Thyroid gland (tissue), 4 donors: ENCODE results near the gene RASGRP2. TPM values are rescaled to one million over a fixed set of nuclear protein-coding genes. Genes with fewer than 3 reads are reported as not detected.

Source experiments
- DNase-seq, 2 donors: peaks; one replicate each; pipeline ENCODE4 v3.0.0-alpha.2; 2019
- H3K27ac ChIP-seq, 3 donors: fragments of 200-600 bp; sonication (generic); 1 replicate in 2 of 3; 2 replicates in 1 of 3; pipeline ENCODE4 v1.5.1; 2016 to 2019; ENCODE audit warnings: mild to moderate bottlenecking in 1 of 3, moderate library complexity in 1 of 3
- H3K27me3 ChIP-seq: fragments of 200-600 bp; sonication (generic); one replicate; pipeline ENCODE4 v1.5.1; 2019
- H3K36me3 ChIP-seq, 2 donors: fragments of 200-600 bp; sonication (generic); one replicate each; pipeline ENCODE4 v1.5.1; 2016 to 2019
- H3K4me1 ChIP-seq, 2 donors: fragments of 200-600 bp; sonication (generic); one replicate each; pipeline ENCODE4 v1.5.1; 2017 to 2019
- H3K4me3 ChIP-seq, 3 donors: fragments of 200-600 bp; sonication (generic); replicated peaks in 1 of 3; 1 replicate in 2 of 3; 2 replicates in 1 of 3; pipeline ENCODE4 v1.5.1; 2016; ENCODE audit warnings: mild to moderate bottlenecking in 1 of 3
- H3K9me3 ChIP-seq: fragments of 200-600 bp; sonication (generic); one replicate; pipeline ENCODE4 v1.5.1; 2017
- POLR2A ChIP-seq, 2 donors: fragments of 450-650 bp; IDR thresholded peaks; one replicate each; pipeline ENCODE4 v1.6.1; 2017; ENCODE audit warnings: antibody characterized with exemption in 2 of 2, mild to moderate bottlenecking in 2 of 2, moderate library complexity in 1 of 2
- WGBS, 2 donors: methylation state at CpG; one replicate each; pipeline ENCODE4 v1.1.5; 2017; 5-methylcytosine and 5-hydroxymethylcytosine counted together
- intact Hi-C: fragments of 100-400 bp; cut with DNase I; formaldehyde crosslinking; loops from one replicate; pipeline ENCODE4 v1.15.1; 2023
- total RNA-seq, 4 donors: library from RNA; depleted of rRNA; stranded (reverse); fragments of >200 nt; gene quantifications; one replicate each; pipeline ENCODE4 v1.2.3, GENCODE V29; 2016
- TF ChIP-seq, protein P1 (sequence below), 6 experiments: fragments of 200-600 bp in 3 of 6; fragments of 450-650 bp in 3 of 6; sonication (generic) in 3 of 6; IDR thresholded peaks; one replicate each; pipeline ENCODE4 v1.5.1; 2016 to 2019; ENCODE audit warnings: antibody characterized with exemption in 6 of 6, mild to moderate bottlenecking in 2 of 6, inconsistent platforms in 1 of 6, moderate library complexity in 1 of 6

RASGRP2 gene
- total RNA-seq, 4 donors from 2014 or later = 2.8 to 8.9 (median 6.6) TPM

DNA sequence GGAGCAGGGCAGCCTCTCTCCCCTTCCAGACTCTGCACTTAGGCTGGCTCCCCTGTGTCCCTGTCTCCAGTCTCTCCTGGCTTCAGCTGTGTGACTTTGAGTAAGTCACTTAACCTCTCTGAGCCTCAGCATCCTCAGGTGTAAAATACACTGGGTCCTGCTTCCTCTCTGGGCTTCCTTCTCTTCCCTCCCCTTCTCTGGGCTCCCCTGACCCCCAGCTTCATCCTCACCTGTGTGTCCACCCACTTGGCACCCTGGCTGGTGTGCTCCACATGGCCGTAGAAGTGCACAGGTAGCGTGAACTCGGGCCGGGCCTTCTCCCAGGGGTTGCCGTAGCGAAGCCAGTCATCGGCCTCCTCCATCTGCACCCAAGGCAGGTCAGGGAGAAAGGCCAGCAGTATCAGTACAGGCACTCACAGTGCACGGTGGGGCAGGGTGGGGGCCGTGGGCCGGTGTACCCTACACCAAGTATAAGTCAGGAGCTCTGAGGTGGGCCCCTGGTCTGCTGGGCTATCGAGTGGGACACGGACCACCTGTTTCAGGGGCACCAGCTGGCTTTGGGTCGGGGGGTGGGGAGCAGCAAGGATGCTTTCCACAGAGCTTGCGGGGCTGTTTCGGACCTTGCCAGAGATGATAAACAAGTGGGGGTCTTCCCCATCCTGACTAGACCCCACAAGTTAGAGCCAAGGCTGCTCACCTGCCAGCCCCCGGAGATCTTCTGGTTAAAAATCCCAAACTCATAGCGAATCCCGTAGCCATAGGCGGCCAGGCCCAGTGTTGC, 13.8 kb upstream of the RASGRP2 start:
- no peak for DNase-seq
- H3K36me3 ChIP-seq = peaks cover 0 to under 1% of the 10 kb centered on the region in 2 donors
- H3K4me1 ChIP-seq = peaks cover 33 to 50% of the 10 kb centered on the region in 2 donors
- intact Hi-C loops = no loop called here
- H3K27me3 ChIP-seq = no peaks in the 10 kb centered on the region
- H3K4me3 ChIP-seq = no peak overlapping the region
- TF ChIP-seq, protein P1, sequence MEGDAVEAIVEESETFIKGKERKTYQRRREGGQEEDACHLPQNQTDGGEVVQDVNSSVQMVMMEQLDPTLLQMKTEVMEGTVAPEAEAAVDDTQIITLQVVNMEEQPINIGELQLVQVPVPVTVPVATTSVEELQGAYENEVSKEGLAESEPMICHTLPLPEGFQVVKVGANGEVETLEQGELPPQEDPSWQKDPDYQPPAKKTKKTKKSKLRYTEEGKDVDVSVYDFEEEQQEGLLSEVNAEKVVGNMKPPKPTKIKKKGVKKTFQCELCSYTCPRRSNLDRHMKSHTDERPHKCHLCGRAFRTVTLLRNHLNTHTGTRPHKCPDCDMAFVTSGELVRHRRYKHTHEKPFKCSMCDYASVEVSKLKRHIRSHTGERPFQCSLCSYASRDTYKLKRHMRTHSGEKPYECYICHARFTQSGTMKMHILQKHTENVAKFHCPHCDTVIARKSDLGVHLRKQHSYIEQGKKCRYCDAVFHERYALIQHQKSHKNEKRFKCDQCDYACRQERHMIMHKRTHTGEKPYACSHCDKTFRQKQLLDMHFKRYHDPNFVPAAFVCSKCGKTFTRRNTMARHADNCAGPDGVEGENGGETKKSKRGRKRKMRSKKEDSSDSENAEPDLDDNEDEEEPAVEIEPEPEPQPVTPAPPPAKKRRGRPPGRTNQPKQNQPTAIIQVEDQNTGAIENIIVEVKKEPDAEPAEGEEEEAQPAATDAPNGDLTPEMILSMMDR (IDR thresholded peaks at IDR 0.05) = no peak
- no peak for TF ChIP-seq POLR2A (IDR thresholded peaks at IDR 0.05)
- H3K9me3 ChIP-seq = no peaks in the 10 kb centered on the region
- no peak overlapping the region for H3K27ac ChIP-seq
- WGBS, 2 donors = 84 to 95% methylated on average over 13 to 17 of the region's 19 CpGs

DNA sequence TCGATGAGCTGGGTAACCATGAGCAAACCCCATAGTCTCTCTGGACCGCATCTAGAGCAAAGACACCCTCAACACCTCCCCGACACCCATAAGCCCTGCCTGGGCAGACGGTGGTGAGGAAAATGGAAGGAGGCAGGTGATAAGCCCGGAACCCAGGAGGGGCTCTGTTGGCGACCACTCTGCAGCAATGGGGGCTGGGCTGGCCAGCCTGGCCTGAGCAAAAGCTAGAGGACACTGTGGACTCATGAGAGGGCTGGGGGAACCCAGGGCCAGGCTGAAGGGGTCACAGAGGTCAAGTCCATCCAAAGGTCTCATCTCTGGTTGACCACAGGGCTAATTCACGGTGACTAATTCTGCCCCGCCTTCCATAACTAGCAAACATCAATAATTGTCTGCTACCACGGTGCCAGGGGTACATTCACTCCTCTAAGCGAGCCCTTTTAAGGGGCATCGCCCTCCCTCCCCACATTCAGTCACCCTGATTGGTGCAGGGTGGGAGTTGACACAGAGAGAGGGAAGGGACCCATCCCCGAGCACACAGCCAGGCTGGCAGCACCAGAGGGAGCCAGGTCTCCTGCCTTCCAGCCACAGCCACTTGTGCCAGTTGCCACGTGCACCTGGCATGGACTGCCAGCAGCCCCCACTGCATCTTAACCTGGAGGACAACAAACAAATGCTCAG, 11.9 kb upstream of the RASGRP2 start:
- WGBS, 2 donors = 89 to 91% methylated on average over 13 of the region's 13 CpGs
- Histone ChIP-seq H3K9me3 (no peaks in the 10 kb centered on the region), H3K4me1 (peaks cover 29 to 34% of the 10 kb centered on the region in 2 donors), H3K27ac (peak overlapping the region in 1 of 3 donors; percentile 36), H3K36me3 (no peaks in the 10 kb centered on the region), H3K4me3 (no peak overlapping the region), H3K27me3 (no peaks in the 10 kb centered on the region)
- no peak for DNase-seq
- intact Hi-C loops = no loop called here
- TF ChIP-seq POLR2A (IDR thresholded peaks at IDR 0.05) = no peak
- TF ChIP-seq, protein P1 (IDR thresholded peaks at IDR 0.05) = no peak

DNA sequence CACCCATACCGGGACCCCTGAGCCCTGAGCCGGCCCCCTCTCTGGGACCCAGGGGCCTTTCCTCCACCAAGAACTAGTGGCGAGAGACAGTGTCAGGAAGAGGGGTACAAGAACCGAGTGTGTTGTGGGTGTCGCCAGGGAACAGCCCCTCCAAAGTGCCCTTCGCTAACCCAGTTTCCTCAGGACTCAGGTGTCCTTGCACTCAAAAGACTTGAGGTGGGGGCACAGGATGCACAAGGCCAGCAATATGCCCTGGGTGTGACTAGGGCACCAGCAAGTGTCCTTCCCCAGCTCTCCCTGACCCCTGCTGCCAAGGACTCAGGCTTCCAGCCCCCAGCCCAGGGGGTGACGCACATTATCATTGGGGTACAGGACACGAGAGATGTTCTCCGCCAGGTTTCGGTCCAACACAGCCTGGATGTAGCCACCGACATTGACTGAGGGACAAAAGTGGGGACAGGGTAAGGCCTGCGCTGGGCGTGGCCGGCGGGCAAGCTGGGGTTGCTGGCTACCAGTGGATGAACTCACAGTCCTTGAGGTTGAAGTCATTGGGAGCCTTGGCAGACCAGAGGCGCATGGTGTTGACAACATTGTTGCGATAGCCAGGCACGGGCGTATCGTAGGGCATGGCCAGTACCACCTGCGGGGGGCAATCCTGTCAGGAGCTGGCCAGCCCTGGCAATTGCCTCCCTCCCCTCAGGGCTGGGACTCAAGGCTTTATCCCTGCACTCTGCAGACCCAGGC, 11.1 kb upstream of the RASGRP2 start:
- intact Hi-C loops = no loop called here
- no peaks in the 10 kb centered on the region for H3K27me3 ChIP-seq
- H3K4me3 ChIP-seq = no peak overlapping the region
- 95% methylated on average over 14 to 20 of the region's 21 CpGs for whole genome bisulfite sequencing, 2 donors
- no peaks in the 10 kb centered on the region for H3K36me3 ChIP-seq
- peaks cover 21 to 26% of the 10 kb centered on the region in 2 donors for H3K4me1 ChIP-seq
- DNase-seq = no peak
- H3K9me3 ChIP-seq = no peaks in the 10 kb centered on the region
- TF ChIP-seq POLR2A (IDR thresholded peaks at IDR 0.05) = no peak
- TF ChIP-seq, protein P1 (IDR thresholded peaks at IDR 0.05) = no peak
- no peak overlapping the region for H3K27ac ChIP-seq

- TF ChIP-seq, protein P1 (IDR thresholded peaks at IDR 0.05) = no peak
- no peak for TF ChIP-seq POLR2A (IDR thresholded peaks at IDR 0.05)
- Histone ChIP-seq H3K4me1 (peaks cover 16 to 19% of the 10 kb centered on the region in 2 donors), H3K27ac (no peak overlapping the region), H3K27me3 (no peaks in the 10 kb centered on the region), H3K36me3 (no peaks in the 10 kb centered on the region), H3K9me3 (no peaks in the 10 kb centered on the region), H3K4me3 (no peak overlapping the region)
- WGBS, 2 donors = 86 to 90% methylated on average over 23 to 24 of the region's 26 CpGs
- no peak for DNase-seq
- intact Hi-C loops = no loop called here
Measured at GRCh38 chr11:64754124-64754918, 10.4 kb upstream of the RASGRP2 start.
